NCI-H774 (cell line): ENCODE measurements around the gene FAM83C.
A peak's percentile ranks its signal among the peaks of the same experiment; 100 is the strongest.
"Not testable (repeated sequence)": the region's sequence is repeated elsewhere in the genome, so short reads cannot be mapped to it uniquely, and the experiment has no call there.

ENCODE experiments used
- DNase-seq: peaks from one replicate; lab custom pipeline; 2025; lab: John Stamatoyannopoulos, UW

The FAM83C gene

GRCh38 chr20:35318502-35319157, 26.4 kb upstream of the FAM83C start:
- peak; percentile 17 for DNase-seq

GRCh38 chr20:35317416-35318210, 25.4 kb upstream of the FAM83C start:
- DNase-seq = no peak

GRCh38 chr20:35316086-35316485, 23.9 kb upstream of the FAM83C start:
- no peak for DNase-seq

GRCh38 chr20:35315632-35316020, 23.4 kb upstream of the FAM83C start:
- not testable (repeated sequence) for DNase-seq

GRCh38 chr20:35314816-35315631, 22.8 kb upstream of the FAM83C start:
- DNase-seq = no peak

- no peak for DNase-seq
Observed at GRCh38 chr20:35312318-35312717, 20.1 kb upstream of the FAM83C start.

- no peak for DNase-seq
Observed at GRCh38 chr20:35311822-35312221, 19.6 kb upstream of the FAM83C start.

- no peak for DNase-seq
Observed at GRCh38 chr20:35311409-35311808, 19.2 kb upstream of the FAM83C start.

- DNase-seq = no peak
Observed at GRCh38 chr20:35307666-35308653, 15.7 kb upstream of the FAM83C start.

GRCh38 chr20:35306931-35307517, 14.8 kb upstream of the FAM83C start:
- peak; percentile 13 for DNase-seq

- DNase-seq = no peak
Observed at GRCh38 chr20:35305682-35306556, 13.7 kb upstream of the FAM83C start.

- no peak for DNase-seq
Observed at GRCh38 chr20:35304956-35305355, 12.7 kb upstream of the FAM83C start.

GRCh38 chr20:35303735-35304491, 11.7 kb upstream of the FAM83C start:
- peak; percentile 71 for DNase-seq

GRCh38 chr20:35303382-35303734, 11.1 kb upstream of the FAM83C start:
- DNase-seq = no peak

GRCh38 chr20:35302421-35303335, 10.5 kb upstream of the FAM83C start:
- DNase-seq = no peak

GRCh38 chr20:35301426-35301825, 9.2 kb upstream of the FAM83C start:
- no peak for DNase-seq

- no peak for DNase-seq
Observed at GRCh38 chr20:35300469-35301262, 8.4 kb upstream of the FAM83C start.

GRCh38 chr20:35299780-35300179, 7.6 kb upstream of the FAM83C start:
- DNase-seq = no peak
